Body of pancreas (tissue), 4 donors: ENCODE data around the gene E2F6.

Experiments used
- POLR2A ChIP-seq, 3 donors: fragments of 450-650 bp; IDR thresholded peaks; one replicate each; pipeline ENCODE4 v1.6.1; 2016; ENCODE audit warnings: antibody characterized with exemption in 3 of 3, mild to moderate bottlenecking in 2 of 3
- TF ChIP-seq, protein P1 (sequence below), 7 experiments: fragments of 450-650 bp in 4 of 7; fragments of 200-600 bp in 3 of 7; sonication (generic) in 3 of 7; IDR thresholded peaks; one replicate each; pipeline ENCODE4 v1.5.1; 2016 to 2019; ENCODE audit warnings: antibody characterized with exemption in 7 of 7

DNA sequence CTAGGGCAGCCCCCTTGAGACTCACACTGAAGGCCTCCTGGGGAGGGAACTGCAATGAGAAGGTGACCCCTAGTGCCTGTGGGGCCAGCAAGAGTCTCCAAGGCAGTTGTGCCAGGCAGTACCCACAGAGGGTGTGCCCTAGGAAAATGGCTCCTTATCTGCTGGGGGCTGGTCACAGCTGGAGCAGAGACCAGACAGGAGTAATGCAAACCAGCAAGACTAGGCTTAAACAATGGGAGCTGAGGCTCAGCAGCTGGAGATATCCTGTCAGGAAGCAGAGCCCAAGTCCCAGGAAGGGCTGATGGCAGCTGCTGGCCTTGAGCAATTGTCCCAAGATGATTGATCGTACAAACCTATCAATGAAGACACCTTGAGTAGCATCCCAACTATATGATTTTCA is 26.8 kb upstream of the E2F6 start:
- TF ChIP-seq, protein P1, sequence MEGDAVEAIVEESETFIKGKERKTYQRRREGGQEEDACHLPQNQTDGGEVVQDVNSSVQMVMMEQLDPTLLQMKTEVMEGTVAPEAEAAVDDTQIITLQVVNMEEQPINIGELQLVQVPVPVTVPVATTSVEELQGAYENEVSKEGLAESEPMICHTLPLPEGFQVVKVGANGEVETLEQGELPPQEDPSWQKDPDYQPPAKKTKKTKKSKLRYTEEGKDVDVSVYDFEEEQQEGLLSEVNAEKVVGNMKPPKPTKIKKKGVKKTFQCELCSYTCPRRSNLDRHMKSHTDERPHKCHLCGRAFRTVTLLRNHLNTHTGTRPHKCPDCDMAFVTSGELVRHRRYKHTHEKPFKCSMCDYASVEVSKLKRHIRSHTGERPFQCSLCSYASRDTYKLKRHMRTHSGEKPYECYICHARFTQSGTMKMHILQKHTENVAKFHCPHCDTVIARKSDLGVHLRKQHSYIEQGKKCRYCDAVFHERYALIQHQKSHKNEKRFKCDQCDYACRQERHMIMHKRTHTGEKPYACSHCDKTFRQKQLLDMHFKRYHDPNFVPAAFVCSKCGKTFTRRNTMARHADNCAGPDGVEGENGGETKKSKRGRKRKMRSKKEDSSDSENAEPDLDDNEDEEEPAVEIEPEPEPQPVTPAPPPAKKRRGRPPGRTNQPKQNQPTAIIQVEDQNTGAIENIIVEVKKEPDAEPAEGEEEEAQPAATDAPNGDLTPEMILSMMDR (IDR thresholded peaks at IDR 0.05) = no peak
- TF ChIP-seq POLR2A (IDR thresholded peaks at IDR 0.05) = no peak
